GM15510 (cell line): ENCODE results near the gene GFM2.

Source experiments
- POLR2A ChIP-seq: IDR thresholded peaks from 3 replicates; pipeline ENCODE4 v1.6.1; 2011; ENCODE audit warnings: borderline replicate concordance; ENCODE audit not compliant: insufficient read length; ENCODE audit errors: extremely low read depth

Gene GFM2

GRCh38 chr5:74766849-74767578 is at the start of gene GFM2, which contains the start of gene NSA2:
TSS of gene GFM2 (minus strand) at chr5:74767117. CDS start at chr5:74763742, 3,375 bp downstream.
TSS of gene NSA2 (plus strand) at chr5:74767249. CDS start at chr5:74767361, 112 bp downstream.
- peak; percentile 71 for TF ChIP-seq POLR2A

GRCh38 chr5:74810915-74811314 is 44.0 kb upstream of the GFM2 start:
- TF ChIP-seq POLR2A, result no peak

GRCh38 chr5:74801941-74802340 is 35.0 kb upstream of the GFM2 start:
- TF ChIP-seq POLR2A, result no peak

- TF ChIP-seq POLR2A, result no peak
Measured at GRCh38 chr5:74801197-74801596, 34.3 kb upstream of the GFM2 start.

GRCh38 chr5:74798977-74799911 is 32.3 kb upstream of the GFM2 start:
- no peak for TF ChIP-seq POLR2A

GRCh38 chr5:74787424-74787823 is 20.5 kb upstream of the GFM2 start:
- TF ChIP-seq POLR2A, result no peak

- TF ChIP-seq POLR2A, result no peak
Measured at GRCh38 chr5:74786851-74787250, 19.9 kb upstream of the GFM2 start.

- no peak for TF ChIP-seq POLR2A
Measured at GRCh38 chr5:74778609-74779008, 11.7 kb upstream of the GFM2 start.

- TF ChIP-seq POLR2A, result no peak
Measured at GRCh38 chr5:74772359-74772758, 5.4 kb upstream of the GFM2 start.

- TF ChIP-seq POLR2A, result no peak
Measured at GRCh38 chr5:74767579-74767913, 629 bp upstream of the GFM2 start.

GRCh38 chr5:74766418-74766848 is 484 bp downstream of the GFM2 start:
- TF ChIP-seq POLR2A, result no peak

GRCh38 chr5:74765929-74766328 is 988 bp downstream of the GFM2 start:
- no peak for TF ChIP-seq POLR2A

- no peak for TF ChIP-seq POLR2A
Measured at GRCh38 chr5:74765201-74765600, 1.7 kb downstream of the GFM2 start.

GRCh38 chr5:74763504-74763903 is 3.4 kb downstream of the GFM2 start:
- TF ChIP-seq POLR2A, result no peak

- TF ChIP-seq POLR2A, result no peak
Measured at GRCh38 chr5:74762599-74762998, 4.3 kb downstream of the GFM2 start.
